Measurements from ENCODE around the gene DNAJC27.

- no peak for TF ChIP-seq CTCF (IDR thresholded peaks at IDR 0.05)
- TF ChIP-seq EP300 (IDR thresholded peaks at IDR 0.05): no peak
- no peak for TF ChIP-seq POLR2A (IDR thresholded peaks at IDR 0.05)
Measured at GRCh38 chr2:24923106-24923505, 48.6 kb downstream of the DNAJC27 start.

Data from tibial nerve (tissue), 4 donors.